ENCODE results near the gene YLPM1.

YLPM1 gene

DNA sequence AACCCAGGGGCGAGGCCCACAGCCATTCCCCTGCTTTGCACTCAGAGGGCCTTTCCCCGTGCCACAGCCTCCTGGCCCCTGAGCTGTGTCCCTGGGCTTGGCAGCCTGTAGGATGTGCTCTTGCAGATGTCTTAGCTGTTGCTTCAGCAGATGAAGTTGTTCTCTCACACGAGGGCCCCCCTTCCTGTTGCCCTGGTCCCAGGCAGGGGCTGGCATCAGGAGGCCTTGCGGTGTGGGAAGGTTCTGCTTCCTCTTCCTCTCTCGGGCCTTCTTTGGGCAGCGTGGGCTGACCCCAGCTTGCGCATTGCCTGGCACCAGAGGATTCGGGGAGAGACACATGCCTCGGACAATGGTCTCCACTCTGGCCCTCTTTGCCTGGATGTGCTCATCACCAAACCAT is 100.2 kb downstream of the YLPM1 start:
- TF ChIP-seq POLR2A (IDR thresholded peaks at IDR 0.05; ENCODE audit: low read depth, low read length), result no peak
- DNase-seq (ENCODE audit: insufficient read length) (no peak), FAIRE-seq (no peak)

DNA sequence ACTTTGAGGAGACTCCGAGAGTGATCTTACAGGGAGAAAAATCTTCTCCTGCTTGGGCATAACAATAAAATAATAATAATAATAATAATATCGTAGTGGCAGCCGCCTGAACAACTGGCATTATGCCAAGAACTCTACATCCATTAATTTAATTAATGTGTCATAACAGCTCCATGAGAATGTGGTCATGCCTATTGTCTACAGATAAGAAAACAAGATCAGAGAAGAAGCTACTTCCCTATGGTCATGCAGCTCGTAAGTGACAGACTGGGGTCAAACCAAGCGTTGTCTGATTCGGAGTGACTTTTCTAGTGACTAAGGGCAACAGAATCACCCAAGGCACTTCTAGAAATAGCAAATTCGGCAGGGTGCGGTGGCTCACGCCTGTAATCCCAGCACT is 101.1 kb downstream of the YLPM1 start:
- TF ChIP-seq POLR2A (IDR thresholded peaks at IDR 0.05; ENCODE audit: low read depth, low read length), result no peak
- TF ChIP-seq POLR2AphosphoS5 (IDR thresholded peaks at IDR 0.05; ENCODE audit: low read depth, low read length), result no peak
- no peak for TF ChIP-seq TAF1 (IDR thresholded peaks at IDR 0.05; ENCODE audit: borderline replicate concordance, low read depth, low read length)
- DNase-seq (ENCODE audit: insufficient read length), result no peak
- no peak for FAIRE-seq

- DNase-seq (ENCODE audit: insufficient read length), result no peak
- TF ChIP-seq POLR2A (IDR thresholded peaks at IDR 0.05; ENCODE audit: low read depth, low read length) (no peak), TAF1 (IDR thresholded peaks at IDR 0.05; ENCODE audit: borderline replicate concordance, low read depth, low read length) (no peak), POLR2AphosphoS5 (IDR thresholded peaks at IDR 0.05; ENCODE audit: low read depth, low read length) (no peak)
- no peak for FAIRE-seq
Measured at GRCh38 chr14:74865156-74865555, 102.0 kb downstream of the YLPM1 start.

- FAIRE-seq (no peak), DNase-seq (ENCODE audit: insufficient read length) (no peak)
- TF ChIP-seq TAF1 (IDR thresholded peaks at IDR 0.05; ENCODE audit: borderline replicate concordance, low read depth, low read length) (no peak), POLR2AphosphoS5 (IDR thresholded peaks at IDR 0.05; ENCODE audit: low read depth, low read length) (no peak), POLR2A (IDR thresholded peaks at IDR 0.05; ENCODE audit: low read depth, low read length) (no peak)
Measured at GRCh38 chr14:74866708-74867389, 103.7 kb downstream of the YLPM1 start.

GRCh38 chr14:74867673-74868072 is 104.6 kb downstream of the YLPM1 start:
- DNase-seq (ENCODE audit: insufficient read length), result no peak
- FAIRE-seq, result no peak
- TF ChIP-seq POLR2A (IDR thresholded peaks at IDR 0.05; ENCODE audit: low read depth, low read length) (no peak), TAF1 (IDR thresholded peaks at IDR 0.05; ENCODE audit: borderline replicate concordance, low read depth, low read length) (no peak), POLR2AphosphoS5 (IDR thresholded peaks at IDR 0.05; ENCODE audit: low read depth, low read length) (no peak)

- no peak for TF ChIP-seq POLR2AphosphoS5 (IDR thresholded peaks at IDR 0.05; ENCODE audit: low read depth, low read length)
- TF ChIP-seq POLR2A (IDR thresholded peaks at IDR 0.05; ENCODE audit: low read depth, low read length), result no peak
- TF ChIP-seq TAF1 (IDR thresholded peaks at IDR 0.05; ENCODE audit: borderline replicate concordance, low read depth, low read length), result no peak
- no peak for DNase-seq (ENCODE audit: insufficient read length)
- FAIRE-seq, result no peak
Measured at GRCh38 chr14:74868739-74869138, 105.6 kb downstream of the YLPM1 start.

GRCh38 chr14:74871819-74872218 is 108.7 kb downstream of the YLPM1 start:
- DNase-seq (ENCODE audit: insufficient read length) (no peak), FAIRE-seq (no peak)
- TF ChIP-seq TAF1 (IDR thresholded peaks at IDR 0.05; ENCODE audit: borderline replicate concordance, low read depth, low read length), result no peak
- TF ChIP-seq POLR2A (IDR thresholded peaks at IDR 0.05; ENCODE audit: low read depth, low read length), result no peak
- no peak for TF ChIP-seq POLR2AphosphoS5 (IDR thresholded peaks at IDR 0.05; ENCODE audit: low read depth, low read length)

- DNase-seq (ENCODE audit: insufficient read length), result no peak
- FAIRE-seq, result no peak
- TF ChIP-seq TAF1 (IDR thresholded peaks at IDR 0.05; ENCODE audit: borderline replicate concordance, low read depth, low read length), result no peak
- no peak for TF ChIP-seq POLR2AphosphoS5 (IDR thresholded peaks at IDR 0.05; ENCODE audit: low read depth, low read length)
- no peak for TF ChIP-seq POLR2A (IDR thresholded peaks at IDR 0.05; ENCODE audit: low read depth, low read length)
Measured at GRCh38 chr14:74875204-74875603, 112.1 kb downstream of the YLPM1 start.

DNA sequence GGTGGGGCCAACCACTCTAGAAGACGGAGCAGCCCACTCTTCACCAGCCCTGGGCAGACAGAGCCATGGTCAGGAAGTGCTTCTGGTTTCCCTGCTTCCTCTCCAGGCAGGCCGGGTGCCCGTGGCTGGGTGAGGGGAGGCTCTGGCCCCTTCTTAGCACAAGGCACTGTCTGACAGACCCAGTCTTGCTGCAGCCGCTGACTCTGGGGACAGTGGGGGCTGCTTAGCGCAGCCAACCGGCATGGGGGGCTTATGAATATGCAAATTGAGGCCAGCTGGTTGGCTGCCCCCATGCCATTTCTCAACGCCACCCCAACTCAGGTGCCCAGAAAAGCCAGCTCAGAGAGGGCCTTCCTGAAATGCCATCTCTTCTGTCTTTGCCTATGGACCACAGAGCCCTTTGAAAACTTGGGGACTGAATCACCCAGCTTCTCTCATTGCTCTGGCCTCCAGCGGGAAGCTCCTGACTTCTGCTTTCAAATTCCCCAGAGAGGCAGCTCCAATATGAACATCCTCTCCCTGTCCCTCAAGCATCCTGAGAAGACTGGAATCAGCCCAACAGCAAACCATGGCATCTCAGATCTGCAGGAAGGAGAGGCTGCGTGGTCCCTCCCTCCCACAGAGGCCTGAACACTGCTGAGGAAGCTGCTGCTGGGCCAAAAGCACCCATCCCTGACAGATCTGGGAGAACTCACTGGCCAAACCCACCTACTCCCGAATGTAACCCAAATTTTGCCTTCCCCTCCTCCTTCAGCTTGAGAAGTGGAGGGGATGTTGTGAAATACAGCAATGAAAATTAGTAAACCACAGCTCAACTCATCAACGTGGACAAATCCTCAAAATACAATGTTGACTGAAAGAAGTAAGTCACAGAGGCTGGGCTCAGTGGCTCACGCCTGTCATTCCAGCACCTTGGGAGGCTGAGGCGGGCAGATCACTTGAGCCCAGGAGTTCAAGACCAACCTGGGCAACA is 113.1 kb downstream of the YLPM1 start, which contains the start of gene PROX2:
PROX2 (minus strand) TSS at position 205 of the 973 bp plus-strand sequence. CDS start 12,311 bp downstream, outside the sequence.
- FAIRE-seq, result peak; percentile 70

DNA sequence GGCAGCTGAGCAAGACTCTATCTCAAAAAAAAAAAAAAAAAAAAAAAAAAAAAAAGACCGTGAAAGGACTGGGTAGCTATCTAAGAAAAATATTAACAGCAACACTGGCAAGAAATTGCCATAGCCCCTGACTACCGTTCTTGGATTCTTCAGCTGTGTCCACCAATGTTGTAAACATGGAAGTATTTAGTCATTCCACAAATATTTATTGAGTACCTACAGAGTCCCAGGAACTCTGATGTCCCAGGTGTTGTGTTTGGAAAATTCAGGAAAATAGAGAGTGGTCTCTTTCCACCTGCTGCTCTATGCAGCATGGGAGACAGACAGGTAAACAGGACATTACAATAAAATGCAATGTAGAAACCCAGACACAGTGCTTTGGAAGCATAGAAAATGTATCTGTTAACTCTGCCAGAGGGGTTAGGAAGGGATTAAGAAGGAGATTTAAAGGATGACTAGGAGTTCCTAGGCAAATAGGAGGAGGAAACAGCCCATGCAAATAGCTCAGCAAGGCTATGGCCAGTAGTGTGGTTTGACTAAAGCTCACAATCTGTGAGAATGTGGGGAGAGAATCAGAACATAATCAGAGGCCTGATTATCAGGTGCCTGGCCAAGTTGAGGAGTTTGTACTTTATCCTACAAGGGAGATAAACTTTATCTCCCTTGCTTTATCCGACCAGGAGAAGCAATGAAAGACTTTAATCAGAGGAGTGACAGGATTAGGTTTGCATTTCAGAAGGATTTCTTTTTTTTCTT is 116.5 kb downstream of the YLPM1 start:
- FAIRE-seq, result no peak
- TF ChIP-seq POLR2AphosphoS5 (IDR thresholded peaks at IDR 0.05; ENCODE audit: low read depth, low read length) (no peak), POLR2A (IDR thresholded peaks at IDR 0.05; ENCODE audit: low read depth, low read length) (no peak), TAF1 (IDR thresholded peaks at IDR 0.05; ENCODE audit: borderline replicate concordance, low read depth, low read length) (no peak)
- no peak for DNase-seq (ENCODE audit: insufficient read length)

More for the DNA sequence above, 113.1 kb downstream of the YLPM1 start, which contains the start of gene PROX2:
- DNase-seq (ENCODE audit: insufficient read length), result peak; percentile 19
- TF ChIP-seq TAF1 (IDR thresholded peaks at IDR 0.05; ENCODE audit: borderline replicate concordance, low read depth, low read length), result no peak
- no peak for TF ChIP-seq POLR2A (IDR thresholded peaks at IDR 0.05; ENCODE audit: low read depth, low read length)
- no peak for TF ChIP-seq POLR2AphosphoS5 (IDR thresholded peaks at IDR 0.05; ENCODE audit: low read depth, low read length)
